Aorta (tissue), 5 donors: ENCODE results near the gene ZP2. TPM values are rescaled to one million over a fixed set of nuclear protein-coding genes. Genes with fewer than 3 reads are reported as not detected.
A peak's percentile ranks its signal among the peaks of the same experiment; 100 is the strongest.
"Not testable (repeated sequence)": the region's sequence is repeated elsewhere in the genome, so short reads cannot be mapped to it uniquely, and the experiment has no call there.

Experiments used
- ATAC-seq: fragments of 200-7000 bp; cut with Tn5 transposase; one replicate; pipeline ENCODE4 v1.9.1; 2022; ENCODE audit warnings: moderate library complexity; ENCODE audit not compliant: low FRiP score
- DNase-seq, 2 donors: peaks; one replicate each; pipeline ENCODE4 v3.0.0-alpha.2; 2020
- H3K27ac ChIP-seq, 2 donors: one replicate each; pipeline ENCODE4 v1.5.1; 2013; ENCODE audit warnings: low read length in 2 of 2, mild to moderate bottlenecking in 2 of 2, moderate library complexity in 2 of 2, control low read depth in 1 of 2, inconsistent platforms in 1 of 2, low read depth in 1 of 2
- H3K27me3 ChIP-seq, 2 donors: one replicate each; pipeline ENCODE4 v1.6.1; 2013; ENCODE audit warnings: control low read depth in 1 of 2, low read length in 1 of 2, mild to moderate bottlenecking in 1 of 2, moderate library complexity in 1 of 2; ENCODE audit not compliant: insufficient read depth in 2 of 2, control insufficient read depth in 1 of 2
- H3K36me3 ChIP-seq, 2 donors: one replicate each; pipeline ENCODE4 v1.6.1; 2013; ENCODE audit warnings: control low read depth in 1 of 2, low read length in 1 of 2, mild to moderate bottlenecking in 1 of 2; ENCODE audit not compliant: insufficient read depth in 2 of 2, control insufficient read depth in 1 of 2
- H3K4me1 ChIP-seq, 2 donors: one replicate each; pipeline ENCODE4 v1.6.1; 2013; ENCODE audit warnings: low read length in 2 of 2, control low read depth in 1 of 2, mild to moderate bottlenecking in 1 of 2, moderate library complexity in 1 of 2; ENCODE audit not compliant: insufficient read depth in 2 of 2, control insufficient read depth in 1 of 2
- H3K4me3 ChIP-seq, 2 donors: one replicate each; pipeline ENCODE4 v1.5.1; 2013; ENCODE audit warnings: low read length in 2 of 2, control low read depth in 1 of 2, mild to moderate bottlenecking in 1 of 2
- H3K9me3 ChIP-seq: one replicate; pipeline ENCODE4 v1.6.1; 2013; ENCODE audit warnings: mild to moderate bottlenecking, low read length; ENCODE audit not compliant: control insufficient read depth
- WGBS, 2 donors: extraction: QIAGEN DNeasy Blood & Tissue Kit; methylation state at CpG; one replicate each; pipeline ENCODE4 v1.1.7; 2013; 5-methylcytosine and 5-hydroxymethylcytosine counted together
- intact Hi-C, 2 donors: fragments of 100-400 bp; cut with DNase I; formaldehyde crosslinking; loops; one replicate each; pipeline versions ENCODE4 v1.14.2 to v1.15.0; 2022
- polyA plus RNA-seq, 2 donors: library from polyadenylated mRNA; stranded (reverse); fragments of 200-250 nt; gene quantifications; one replicate each; pipeline ENCODE4 v1.2.3, GENCODE V29; 2013
- total RNA-seq, 2 donors: library from RNA; stranded (reverse); fragmentation: NEBNext Ultra II Directional; extraction: Animal tissue kit (Norgen Biotek cat#: 25700); gene quantifications; one replicate each; pipeline ENCODE4 v1.2.1, GENCODE V29; 2021
- donor health status: healthy with polysubstance abuse.
- donor health status: Bipolar disorder and iron deficiency.
- donor health status: DM: no; HTN: no; CAD: no.
- donor health status: DM: no; HTN: no; CAD: no.
- donor health status: DM: yes; HTN: yes; CAD: no.

ZP2 gene
- total and polyA plus RNA-seq, 4 donors, result not detected

- no peak for DNase-seq
- Histone ChIP-seq H3K36me3 (peaks cover 0 to 14% of the 10 kb centered on the region in 2 donors), H3K4me1 (peaks cover 0 to 3% of the 10 kb centered on the region in 2 donors), H3K27me3 (no peaks in the 10 kb centered on the region), H3K9me3 (no peaks in the 10 kb centered on the region), H3K4me3 (no peak overlapping the region), H3K27ac (no peak overlapping the region)
- WGBS, 2 donors, result 92 to 94% methylated on average over 3 of the region's 3 CpGs
- ATAC-seq, result no peak
- intact Hi-C loops, result no loop called here
Observed at GRCh38 chr16:21172650-21173049, 38.7 kb downstream of the ZP2 start.

- H3K36me3 ChIP-seq, result peaks cover 0 to 16% of the 10 kb centered on the region in 2 donors
- H3K4me3 ChIP-seq, H3K27me3 ChIP-seq, H3K4me1 ChIP-seq, intact Hi-C loops, H3K27ac ChIP-seq, H3K9me3 ChIP-seq, ATAC-seq, DNase-seq: not testable (repeated sequence)
- 94% methylated on average over 8 of the region's 8 CpGs for WGBS, 2 donors
Observed at GRCh38 chr16:21170116-21170515, 41.3 kb downstream of the ZP2 start.

DNA sequence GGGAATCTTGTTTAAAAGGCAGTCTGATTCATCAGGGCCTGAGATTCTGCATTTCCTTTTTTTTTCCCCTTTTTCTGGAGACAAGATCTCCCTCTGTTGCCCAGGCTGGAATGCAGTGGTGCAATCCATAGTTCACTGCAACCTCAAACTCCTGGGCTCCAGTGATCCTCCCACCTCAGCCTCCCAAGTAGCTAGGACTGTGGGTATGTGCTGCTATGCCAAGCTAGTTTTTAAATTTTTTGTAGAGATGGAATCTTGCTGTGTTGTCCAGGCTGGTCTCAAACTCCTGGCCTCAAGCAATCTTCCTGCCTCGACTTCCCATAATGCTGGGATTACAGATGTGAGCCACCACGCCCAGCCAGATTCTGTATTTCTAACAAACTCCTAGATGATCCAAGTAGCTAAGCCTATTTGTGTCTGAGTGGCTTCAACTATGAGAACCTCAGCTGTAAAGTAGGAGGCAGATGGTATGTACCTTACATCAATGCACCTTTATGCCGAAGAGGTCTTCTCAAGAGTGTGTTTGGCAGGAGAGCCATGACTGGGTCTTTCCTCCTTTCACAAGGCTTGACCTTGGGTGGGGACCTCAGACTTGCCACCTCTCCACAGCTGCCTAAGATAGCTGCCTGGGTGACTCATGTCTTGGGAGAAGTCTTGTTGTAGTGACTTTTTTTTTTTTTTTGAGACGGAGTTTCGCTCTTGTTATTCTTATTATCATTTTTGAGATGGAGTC, 42.0 kb downstream of the ZP2 start:
- no peak overlapping the region for H3K27ac ChIP-seq
- H3K9me3 ChIP-seq, result no peaks in the 10 kb centered on the region
- no peak for DNase-seq
- peaks cover 0 to 1% of the 10 kb centered on the region in 2 donors for H3K4me1 ChIP-seq
- no peak overlapping the region for H3K4me3 ChIP-seq
- WGBS, 2 donors, result 59 to 60% methylated on average over 5 of the region's 5 CpGs
- no peak for ATAC-seq
- intact Hi-C loops, result loop anchor here (5.0 to 10.0 kb wide), 4 partner anchors 108 to 1505 kb away; partner anchors contain the start of gene CRYM (in 1 of the 2)
- peaks cover 0 to 12% of the 10 kb centered on the region in 2 donors for H3K36me3 ChIP-seq
- no peaks in the 10 kb centered on the region for H3K27me3 ChIP-seq

DNA sequence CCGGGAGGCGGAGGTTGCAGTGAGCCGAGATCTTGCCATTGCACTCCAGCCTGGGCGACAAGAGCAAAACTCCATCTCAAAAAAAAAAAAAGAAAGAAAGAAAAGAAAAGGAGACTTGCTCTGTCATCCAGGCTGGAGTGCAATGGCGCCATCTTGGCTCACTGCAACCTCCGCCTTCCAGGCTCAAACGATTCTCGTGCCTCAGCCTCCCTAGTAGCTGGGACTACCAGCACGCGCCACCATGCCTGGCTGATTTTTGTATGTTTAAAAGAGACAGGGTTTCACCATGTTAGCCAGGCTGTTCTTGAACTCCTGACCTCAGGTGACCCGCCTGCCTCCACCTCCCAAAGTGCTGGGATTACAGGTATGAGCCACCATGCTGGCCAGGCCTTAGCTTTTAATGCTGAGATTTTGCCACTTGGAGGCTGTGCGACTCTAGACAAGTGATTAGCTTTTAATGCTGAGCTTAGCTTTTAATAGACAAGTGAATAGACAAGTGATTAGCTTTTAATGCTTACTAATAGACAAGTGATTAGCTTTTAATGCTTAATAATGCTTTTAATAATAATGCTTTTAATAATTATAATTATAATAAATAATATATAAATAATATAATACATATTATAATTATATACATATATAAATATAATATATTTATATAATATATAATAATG, 43.3 kb downstream of the ZP2 start:
- Histone ChIP-seq H3K4me3 (no peak overlapping the region), H3K4me1 (peaks cover 0 to 1% of the 10 kb centered on the region in 2 donors), H3K36me3 (peaks cover 0 to 9% of the 10 kb centered on the region in 2 donors), H3K27ac (no peak overlapping the region), H3K27me3 (no peaks in the 10 kb centered on the region), H3K9me3 (no peaks in the 10 kb centered on the region)
- intact Hi-C loops, result loop anchor here (5.0 to 10.0 kb wide), 4 partner anchors 109 to 1507 kb away; partner anchors contain the start of gene CRYM (in 1 of the 2)
- WGBS, 2 donors, result 96 to 97% methylated on average over 12 of the region's 12 CpGs
- ATAC-seq (no peak), DNase-seq (no peak)

DNA sequence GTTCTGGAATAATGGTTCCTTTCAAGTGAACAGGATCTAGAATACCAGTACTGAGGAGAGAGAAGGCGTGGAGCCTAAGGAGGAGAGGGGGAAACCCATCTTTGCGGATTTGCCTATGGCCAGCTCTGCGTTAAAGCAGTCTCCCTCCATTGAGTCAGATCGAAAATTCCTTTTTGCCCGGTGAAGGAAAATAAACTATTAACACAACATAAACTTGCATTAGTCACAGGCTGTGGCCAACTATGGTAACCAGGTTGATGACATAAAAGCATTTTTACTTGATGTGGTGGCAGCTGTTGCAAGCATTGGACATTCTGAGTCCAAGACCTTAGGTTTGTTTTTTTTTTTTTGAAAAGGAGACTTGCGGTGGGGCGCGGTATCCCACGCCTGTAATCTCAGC, 44.0 kb downstream of the ZP2 start:
- Histone ChIP-seq H3K4me1 (peaks cover 0 to 1% of the 10 kb centered on the region in 2 donors), H3K9me3 (no peaks in the 10 kb centered on the region), H3K4me3 (no peak overlapping the region), H3K27ac (no peak overlapping the region), H3K27me3 (no peaks in the 10 kb centered on the region), H3K36me3 (peaks cover 0 to 8% of the 10 kb centered on the region in 2 donors)
- WGBS, 2 donors, result 55 to 70% methylated on average over 9 of the region's 9 CpGs
- no peak for ATAC-seq
- intact Hi-C loops, result loop anchor here (5.0 to 10.0 kb wide), 4 partner anchors 110 to 1507 kb away; partner anchors contain the start of gene CRYM (in 1 of the 2)
- DNase-seq, result no peak

- intact Hi-C loops, result loop anchor here (5.0 to 10.0 kb wide), 4 partner anchors 111 to 1508 kb away; partner anchors contain the start of gene CRYM (in 1 of the 2)
Observed at GRCh38 chr16:21166561-21166961, 44.8 kb downstream of the ZP2 start.

GRCh38 chr16:21164521-21165168, 46.7 kb downstream of the ZP2 start:
- intact Hi-C loops, result loop anchor here (5.0 to 10.0 kb wide), 4 partner anchors 113 to 1510 kb away; partner anchors contain the start of gene CRYM (in 1 of the 2)
- peak overlapping the region; percentile 17 to 78 for H3K27ac ChIP-seq
- ATAC-seq (no peak), DNase-seq (no peak)
- no peaks in the 10 kb centered on the region for H3K9me3 ChIP-seq
- H3K36me3 ChIP-seq, result peaks cover 0 to 2% of the 10 kb centered on the region in 2 donors
- 83 to 90% methylated on average over 7 of the region's 7 CpGs for WGBS, 2 donors
- H3K4me3 ChIP-seq, result no peak overlapping the region
- H3K4me1 ChIP-seq, result peaks cover 0 to 1% of the 10 kb centered on the region in 2 donors
- H3K27me3 ChIP-seq, result no peaks in the 10 kb centered on the region

More at GRCh38 chr16:21166561-21166961, 44.8 kb downstream of the ZP2 start:
- no peak overlapping the region for H3K4me3 ChIP-seq
- 77 to 81% methylated on average over 9 of the region's 9 CpGs for WGBS, 2 donors
- H3K4me1 ChIP-seq, result peaks cover 0 to 1% of the 10 kb centered on the region in 2 donors
- ATAC-seq (no peak), DNase-seq (no peak)
- peaks cover 0 to 8% of the 10 kb centered on the region in 2 donors for H3K36me3 ChIP-seq
- no peaks in the 10 kb centered on the region for H3K9me3 ChIP-seq
- H3K27me3 ChIP-seq, result no peaks in the 10 kb centered on the region
- H3K27ac ChIP-seq, result no peak overlapping the region

GRCh38 chr16:21163576-21163975, 47.8 kb downstream of the ZP2 start:
- no peaks in the 10 kb centered on the region for H3K4me1 ChIP-seq
- DNase-seq, result no peak
- intact Hi-C loops, result loop anchor here (10.0 kb wide), 3 partner anchors 309 to 1511 kb away; no protein-coding TSS in a partner anchor
- no peak overlapping the region for H3K4me3 ChIP-seq
- no peaks in the 10 kb centered on the region for H3K27me3 ChIP-seq
- no peak for ATAC-seq
- H3K9me3 ChIP-seq, result no peaks in the 10 kb centered on the region
- H3K27ac ChIP-seq, result peak overlapping the region; percentile 71 to 83
- H3K36me3 ChIP-seq, result peaks cover 0 to 2% of the 10 kb centered on the region in 2 donors
- WGBS, 2 donors, result 12 to 20% methylated on average over 4 of the region's 4 CpGs
